ENCODE measurements around the gene ZNF284.
"Not testable (repeated sequence)": the region's sequence is repeated elsewhere in the genome, so short reads cannot be mapped to it uniquely, and the experiment has no call there.

ZNF284 gene

GRCh38 chr19:44113138-44113783 lies 41.3 kb downstream of the ZNF284 start, which contains the start of gene ZNF225:
Gene ZNF225, plus strand, starts transcription at chr19:44113399. Its CDS starts 2,429 bp downstream, at chr19:44115828.
- no peak for TF ChIP-seq CTCF (IDR thresholded peaks at IDR 0.05; ENCODE audit: low read depth, low read length)
- no peaks in the 10 kb centered on the region for H3K9me3 ChIP-seq (ENCODE audit: severe bottlenecking)
- H3K27ac ChIP-seq = peak within 1 kb of the TSS; percentile 58
- H3K36me3 ChIP-seq = peaks cover 23% of the 10 kb centered on the region
- H3K4me3 ChIP-seq (ENCODE audit: low read depth, low read length) = peak within 1 kb of the TSS; percentile 96
- H3K27me3 ChIP-seq (ENCODE audit: insufficient read depth, low read depth, severe bottlenecking) = no peaks in the 10 kb centered on the region
- peak; percentile 94 for DNase-seq

DNA sequence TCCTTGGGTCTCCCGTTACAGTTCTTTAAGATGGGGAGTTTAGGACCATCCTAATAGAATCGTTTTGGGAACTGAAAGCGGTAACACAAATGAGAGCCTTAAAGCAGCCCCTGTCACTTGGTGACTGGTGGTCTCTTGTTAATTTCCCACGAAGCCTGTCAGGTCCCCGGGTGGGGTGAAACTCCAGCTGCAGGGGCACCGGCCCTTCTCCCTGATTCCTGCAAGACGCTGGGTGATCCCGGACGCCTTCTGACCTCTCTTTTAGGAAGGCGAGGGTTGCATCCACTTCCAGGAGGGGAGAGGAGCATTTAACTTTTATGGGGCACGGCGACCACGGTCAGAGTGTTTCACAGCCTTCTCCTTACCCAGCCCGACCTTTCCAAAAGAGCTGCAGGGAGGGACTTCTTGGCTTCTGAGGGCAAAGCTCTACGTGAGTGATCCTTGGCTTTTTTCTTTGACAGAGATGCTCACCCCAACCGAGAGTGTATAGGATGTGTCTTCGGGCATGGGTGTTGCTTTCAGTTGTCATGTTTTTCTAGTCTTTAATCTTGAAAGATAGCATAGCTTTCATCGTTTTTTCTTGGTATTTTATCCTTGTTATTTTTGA lies 41.9 kb downstream of the ZNF284 start:
- Histone ChIP-seq H3K9me3 (ENCODE audit: severe bottlenecking) (no peaks in the 10 kb centered on the region), H3K4me3 (ENCODE audit: low read depth, low read length) (peak overlapping the region; percentile 96), H3K36me3 (peaks cover 25% of the 10 kb centered on the region), H3K27ac (no peak overlapping the region; the same call in 1 of the 2 replicates), H3K27me3 (ENCODE audit: insufficient read depth, low read depth, severe bottlenecking) (no peaks in the 10 kb centered on the region)
- no peak for DNase-seq
- no peak for TF ChIP-seq CTCF (IDR thresholded peaks at IDR 0.05; ENCODE audit: low read depth, low read length)

DNA sequence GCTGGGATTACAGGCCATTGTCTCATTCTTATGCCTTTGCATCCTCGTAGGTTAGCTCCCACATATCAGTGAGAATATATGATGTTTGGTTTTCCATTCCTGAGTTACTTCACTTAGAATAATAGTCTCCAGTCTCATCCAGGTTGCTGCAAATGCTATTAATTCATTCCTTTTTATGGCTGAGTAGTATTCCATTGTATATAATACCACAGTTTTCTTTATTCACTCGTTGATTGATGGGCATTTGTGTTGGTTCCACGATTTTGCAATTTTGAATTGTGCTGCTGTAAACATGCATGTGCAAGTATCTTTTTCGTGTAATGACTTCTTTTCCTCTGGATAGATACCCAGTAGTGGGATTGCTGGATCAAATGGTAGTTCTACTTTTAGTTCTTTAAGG lies 49.2 kb downstream of the ZNF284 start:
- H3K27ac ChIP-seq; H3K4me3 ChIP-seq (ENCODE audit: low read depth, low read length); H3K9me3 ChIP-seq (ENCODE audit: severe bottlenecking); DNase-seq; H3K27me3 ChIP-seq (ENCODE audit: insufficient read depth, low read depth, severe bottlenecking): not testable (repeated sequence)
- H3K36me3 ChIP-seq = peaks cover 31% of the 10 kb centered on the region

DNA sequence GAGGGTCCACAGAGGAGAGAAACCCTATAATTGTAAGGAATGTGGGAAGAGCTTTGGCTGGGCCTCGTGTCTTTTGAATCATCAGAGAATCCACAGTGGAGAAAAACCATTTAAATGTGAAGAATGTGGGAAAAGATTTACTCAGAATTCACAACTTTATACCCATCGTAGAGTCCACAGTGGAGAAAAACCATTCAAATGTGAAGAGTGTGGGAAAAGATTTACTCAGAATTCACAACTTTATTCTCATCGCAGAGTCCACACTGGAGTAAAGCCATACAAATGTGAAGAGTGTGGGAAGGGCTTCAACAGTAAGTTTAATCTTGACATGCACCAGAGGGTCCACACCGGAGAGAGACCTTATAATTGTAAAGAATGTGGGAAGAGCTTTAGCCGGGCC lies 60.0 kb downstream of the ZNF284 start:
- no peak overlapping the region for H3K27ac ChIP-seq
- no peak for TF ChIP-seq CTCF (IDR thresholded peaks at IDR 0.05; ENCODE audit: low read depth, low read length)
- H3K4me3 ChIP-seq (ENCODE audit: low read depth, low read length) = no peak overlapping the region
- H3K27me3 ChIP-seq (ENCODE audit: insufficient read depth, low read depth, severe bottlenecking) = no peaks in the 10 kb centered on the region
- no peaks in the 10 kb centered on the region for H3K9me3 ChIP-seq (ENCODE audit: severe bottlenecking)
- DNase-seq = no peak
- H3K36me3 ChIP-seq = peaks cover 19% of the 10 kb centered on the region

Data from WERI-Rb-1 (cell line).